HepG2 (cell line): ENCODE results near the gene SERTAD2. TPM values are rescaled to one million over a fixed set of nuclear protein-coding genes. Genes with fewer than 3 reads are reported as not detected.

ENCODE experiments used
- ATAC-seq: fragments of 200-7000 bp; cut with Tn5 transposase; 3 replicates; pipeline ENCODE4 v1.9.1; 2020; ENCODE audit warnings: mild to moderate bottlenecking, moderate library complexity
- BruUV-seq: library from RNA; stranded (reverse); fragments of 400-500 nt; replicated peaks from 2 replicates; lab custom pipeline; 2021; lab: Mats Ljungman, UMichigan
- CTCF ChIA-PET: fragments of 300-600 bp; formaldehyde crosslinking; extraction: SDS; loops from one replicate; lab custom pipeline; 2021; ENCODE audit warnings: low total read pairs, inconsistent platforms, low intra/inter-chr PET ratio; lab: Yijun Ruan, JAX
- POLR2A ChIA-PET: fragments of 350-600 bp; sonication (Branson Sonifier 250); formaldehyde crosslinking; loops from one replicate; lab custom pipeline; 2020; ENCODE audit warnings: antibody characterized with exemption, inconsistent platforms; lab: Yijun Ruan, JAX
- DNase-seq: peaks from one replicate; pipeline ENCODE4 v3.0.0-alpha.2; 2015; ENCODE audit warnings: low spot score
- FAIRE-seq: peaks from 3 replicates; lab custom pipeline; 2011; peaks lifted over from hg19 to GRCh38; lab: Jason Lieb, UNC
- H2AFZ ChIP-seq: one replicate; pipeline ENCODE4 v1.6.1; 2011; ENCODE audit warnings: low read length, inconsistent platforms
- H3K27ac ChIP-seq: fragments of 300-600 bp; 3 replicates; pipeline ENCODE4 v1.8.0; 2011; ENCODE audit warnings: mixed run types, mild to moderate bottlenecking, mixed read lengths, low read length, inconsistent platforms; ENCODE audit not compliant: insufficient read depth; ENCODE audit errors: extremely low read length
- H3K27me3 ChIP-seq, 2 experiments: fragments of 200-600 bp in 1 of 2; 2 replicates in 1 of 2; 3 replicates in 1 of 2; pipeline versions ENCODE4 v1.6.0 to v1.8.0; 2011; ENCODE audit warnings: low read length in 2 of 2, mild to moderate bottlenecking in 2 of 2, moderate library complexity in 2 of 2, inconsistent platforms in 1 of 2; ENCODE audit not compliant: insufficient read depth in 2 of 2, control insufficient read depth in 1 of 2
- H3K36me3 ChIP-seq, 2 experiments: fragments of 200-600 bp in 1 of 2; replicated peaks in 1 of 2; 2 replicates in 1 of 2; 3 replicates in 1 of 2; pipeline versions ENCODE4 v1.5.1 to v1.8.0; 2011; ENCODE audit warnings: low read length in 2 of 2, inconsistent platforms in 1 of 2; ENCODE audit not compliant: insufficient read depth in 2 of 2, control insufficient read depth in 1 of 2
- H3K4me1 ChIP-seq: 2 replicates; pipeline ENCODE4 v1.5.1; 2012; ENCODE audit warnings: low read length, inconsistent platforms; ENCODE audit not compliant: insufficient read depth
- H3K4me2 ChIP-seq: 2 replicates; pipeline ENCODE4 v1.6.0; 2011; ENCODE audit warnings: low read depth, low read length, inconsistent platforms
- H3K4me3 ChIP-seq, 3 experiments: fragments of 200-600 bp in 1 of 3; sonication (generic), shearing (Covaris generic) in 1 of 3; replicated peaks in 1 of 3; 2 replicates each; pipeline ENCODE4 v1.5.1; 2011 to 2016; ENCODE audit warnings: low read length in 3 of 3, inconsistent platforms in 2 of 3, low read depth in 2 of 3, mild to moderate bottlenecking in 2 of 3, control low read depth in 1 of 3, mixed read lengths in 1 of 3; ENCODE audit not compliant: insufficient read depth in 1 of 3
- H3K79me2 ChIP-seq: one replicate; pipeline ENCODE4 v1.6.1; 2011; ENCODE audit warnings: low read length, inconsistent platforms; ENCODE audit not compliant: insufficient read depth
- H3K9ac ChIP-seq: 2 replicates; pipeline ENCODE4 v1.6.0; 2011; ENCODE audit warnings: mild to moderate bottlenecking, low read depth, low read length, inconsistent platforms; ENCODE audit not compliant: insufficient read depth
- H3K9me3 ChIP-seq: 2 replicates; pipeline ENCODE4 v1.5.1; 2012; ENCODE audit warnings: mild to moderate bottlenecking, low read length
- H4K20me1 ChIP-seq: 2 replicates; pipeline ENCODE4 v1.6.0; 2011; ENCODE audit warnings: inconsistent platforms, mild to moderate bottlenecking, low read length, moderate library complexity; ENCODE audit not compliant: insufficient read depth
- DDIT3 ChIP-seq: sonication (generic); formaldehyde crosslinking; IDR thresholded peaks from 2 replicates; pipeline ENCODE4 v1.4.0; 2020; ENCODE audit warnings: mild to moderate bottlenecking, missing genetic modification reagents
- FOXA3 ChIP-seq: IDR thresholded peaks from 2 replicates; pipeline ENCODE4 v1.6.1; 2016; ENCODE audit warnings: missing genetic modification reagents, missing compliant biosample characterization
- GFI1 ChIP-seq: sonication (generic); formaldehyde crosslinking; IDR thresholded peaks from 2 replicates; pipeline ENCODE4 v1.5.0; 2020; ENCODE audit warnings: missing genetic modification reagents, mild to moderate bottlenecking, borderline replicate concordance
- JARID2 ChIP-seq: sonication (generic); formaldehyde crosslinking; IDR thresholded peaks from 2 replicates; pipeline ENCODE4 v1.8.1; 2023; ENCODE audit warnings: missing genetic modification reagents, inconsistent platforms; ENCODE audit not compliant: insufficient replicate concordance
- MIER3 ChIP-seq: IDR thresholded peaks from 2 replicates; pipeline ENCODE4 v1.6.1; 2016; ENCODE audit warnings: missing compliant biosample characterization, borderline replicate concordance
- MXD3 ChIP-seq: IDR thresholded peaks from 2 replicates; pipeline ENCODE4 v1.6.1; 2016; ENCODE audit warnings: mild to moderate bottlenecking, missing biosample characterization, missing genetic modification reagents
- PATZ1 ChIP-seq: sonication (generic); formaldehyde crosslinking; IDR thresholded peaks from 2 replicates; pipeline ENCODE4 v1.4.0; 2020; ENCODE audit warnings: missing genetic modification reagents
- PRDM10 ChIP-seq: sonication (generic); formaldehyde crosslinking; IDR thresholded peaks from 2 replicates; pipeline ENCODE4 v1.4.0; 2020; ENCODE audit warnings: low read depth, missing genetic modification reagents
- RFXANK ChIP-seq: IDR thresholded peaks from 2 replicates; pipeline ENCODE4 v1.6.1; 2016
- RXRA ChIP-seq: sonication (generic); formaldehyde crosslinking; IDR thresholded peaks from 2 replicates; pipeline ENCODE4 v1.5.1; 2020; ENCODE audit warnings: missing genetic modification reagents
- SP2 ChIP-seq: sonication (generic); formaldehyde crosslinking; IDR thresholded peaks from 2 replicates; pipeline ENCODE4 v1.5.1; 2020; ENCODE audit warnings: mild to moderate bottlenecking, missing genetic modification reagents
- THRA ChIP-seq: sonication (generic); formaldehyde crosslinking; IDR thresholded peaks from 2 replicates; pipeline ENCODE4 v1.4.0; 2020; ENCODE audit warnings: missing genetic modification reagents, borderline replicate concordance
- ZNF33B ChIP-seq: sonication (generic); formaldehyde crosslinking; IDR thresholded peaks from 2 replicates; pipeline ENCODE4 v1.5.1; 2020; ENCODE audit warnings: mild to moderate bottlenecking, missing genetic modification reagents
- ZNF576 ChIP-seq: sonication (generic); formaldehyde crosslinking; IDR thresholded peaks from 2 replicates; pipeline ENCODE4 v1.4.0; 2020; ENCODE audit warnings: mild to moderate bottlenecking, missing genetic modification reagents
- ZNF790 ChIP-seq: sonication (generic); formaldehyde crosslinking; IDR thresholded peaks from 2 replicates; pipeline ENCODE4 v1.8.0; 2022; ENCODE audit warnings: missing genetic modification reagents, mild to moderate bottlenecking, borderline replicate concordance
- WGBS: methylation state at CpG from one replicate; pipeline ENCODE4 v1.1.6; 2017; ENCODE audit warnings: low lambda C conversion rate; 5-methylcytosine and 5-hydroxymethylcytosine counted together
- in situ Hi-C: cut with HindIII; loops from 2 replicates; pipeline ENCODE4 v1.10.0; 2017; ENCODE audit warnings: low pct_unique_long_range_greater_than_20kb; ENCODE audit not compliant: extremely low pct_ligation_motif_present
- intact Hi-C: fragments of 100-400 bp; cut with micrococcal nuclease; formaldehyde crosslinking; loops from one replicate; pipeline ENCODE4 v1.10.0; 2022; ENCODE audit not compliant: unreplicated experiment
- polyA plus RNA-seq, 8 experiments: library from polyadenylated mRNA; depleted of rRNA in 3 of 8; stranded (reverse) in 7 of 8; unstranded in 1 of 8; fragments of >200 nt; fragmentation: Illumina TruSeq in 4 of 8; extraction: Trizol in 4 of 8; gene quantifications; 2 replicates each; pipeline versions ENCODE4 v1.2.1 to v1.2.3, GENCODE V29; 2011 to 2016; ENCODE audit warnings: low read depth in 4 of 8, missing spikeins in 1 of 8, mixed read lengths in 1 of 8; ENCODE audit not compliant: insufficient read depth in 1 of 8
- total RNA-seq, 5 experiments: library from RNA; depleted of rRNA; stranded (reverse); fragments of >200 nt; fragmentation: Illumina TruSeq; extraction: Trizol; gene quantifications; 2 replicates each; pipeline ENCODE4 v1.2.3, GENCODE V29; 2016; ENCODE audit warnings: low read depth in 1 of 5

The SERTAD2 gene
- total and polyA plus RNA-seq, 2 of the 13 experiments (the other 11 are each of a cell fraction or from before 2014, with no cell fraction given): 6.7 to 22.6 TPM

GRCh38 chr2:64622443-64623241, 31.1 kb downstream of the SERTAD2 start:
- CTCF ChIA-PET: no interaction called here
- Histone ChIP-seq H3K27ac (no peak overlapping the region), H3K36me3 (no peaks in the 10 kb centered on the region), H3K4me1 (peaks cover 22% of the 10 kb centered on the region), H3K9me3 (no peaks in the 10 kb centered on the region), H3K4me2 (no peak overlapping the region), H4K20me1 (no peaks in the 10 kb centered on the region), H3K9ac (no peak overlapping the region), H3K4me3 (peak overlapping the region in 1 of 3 experiments; percentile 2; a peak in 1 of 6 replicates), H2AFZ (no peak overlapping the region), H3K79me2 (no peaks in the 10 kb centered on the region), H3K27me3 (peaks cover 1 to 5% of the 10 kb centered on the region in 2 experiments; a peak in 2 of 5 replicates)
- ATAC-seq (peak; percentile 65), DNase-seq (no peak), FAIRE-seq (no peak)
- WGBS: 56% methylated on average over 12 of the region's 13 CpGs
- in situ Hi-C loops: loop anchor here (25.0 kb wide), 1 partner anchor 940 kb away; no protein-coding TSS in a partner anchor
- intact Hi-C loops: no loop called here
- POLR2A ChIA-PET: no interaction called here
- no TSS peak for BruUV-seq
- TF ChIP-seq MIER3 (no peak), RXRA (peak; percentile 36; the same call in 1 of the 2 replicates), PRDM10 (CRISPR knock-in tag) (no peak), FOXA3 (CRISPR knock-in tag) (no peak), JARID2 (CRISPR knock-in tag) (no peak), ZNF790 (CRISPR knock-in tag) (no peak), PATZ1 (0 out of 2 replicates have a peak, but pooled peaks have one; percentile 18), RFXANK (CRISPR knock-in tag) (no peak), SP2 (CRISPR knock-in tag) (no peak), DDIT3 (CRISPR knock-in tag) (no peak), GFI1 (no peak), ZNF33B (no peak), ZNF576 (no peak), THRA (CRISPR knock-in tag) (no peak), MXD3 (CRISPR knock-in tag) (no peak)
